HK-2 (cell line): ENCODE data around the gene TFB1M.
"Not testable (repeated sequence)": the region's sequence is repeated elsewhere in the genome, so short reads cannot be mapped to it uniquely, and the experiment has no call there.

ENCODE experiments used
- DNase-seq: peaks from one replicate; pipeline ENCODE4 v3.0.0-alpha.2; 2018; ENCODE audit not compliant: unreplicated experiment

TFB1M gene

DNA sequence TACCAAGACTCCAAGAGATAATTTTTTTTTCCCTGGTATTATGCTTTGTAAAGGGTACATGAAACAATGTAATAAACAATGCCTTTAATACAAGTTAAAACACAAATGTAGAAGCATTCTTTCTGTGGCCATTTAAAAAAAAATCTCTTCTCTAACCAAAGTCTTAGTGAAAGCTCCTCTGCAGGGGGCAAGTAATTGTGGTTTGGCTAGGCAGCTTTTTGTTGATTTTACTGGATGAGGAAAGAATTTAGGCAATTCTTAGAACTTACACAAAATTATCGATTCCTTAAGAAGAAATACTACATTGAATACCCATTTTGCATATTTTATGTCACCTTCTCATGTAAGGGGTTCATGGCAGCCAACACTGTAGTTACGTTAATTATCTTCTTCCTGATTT lies 12.4 kb downstream of the TFB1M start:
- no peak for DNase-seq

DNA sequence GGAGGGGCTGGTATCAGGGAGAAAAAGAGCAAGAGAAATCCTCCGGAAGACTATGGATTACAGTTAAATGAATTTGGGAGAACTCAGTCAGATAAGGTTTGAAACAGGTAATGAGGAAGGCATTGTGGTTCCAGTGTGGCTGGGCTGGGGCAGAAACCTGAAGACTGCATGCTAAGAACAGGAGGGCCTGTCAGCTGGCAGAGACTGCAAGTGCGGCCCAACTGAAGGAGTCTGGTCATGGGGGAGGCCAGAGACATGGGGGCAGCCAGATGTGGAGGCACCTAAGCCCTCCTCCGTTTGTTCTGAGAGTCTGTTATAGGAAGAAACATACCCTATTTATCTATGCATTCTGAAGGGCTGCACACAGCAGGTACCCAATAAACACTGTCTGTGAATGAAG lies 16.6 kb downstream of the TFB1M start:
- no peak for DNase-seq

DNA sequence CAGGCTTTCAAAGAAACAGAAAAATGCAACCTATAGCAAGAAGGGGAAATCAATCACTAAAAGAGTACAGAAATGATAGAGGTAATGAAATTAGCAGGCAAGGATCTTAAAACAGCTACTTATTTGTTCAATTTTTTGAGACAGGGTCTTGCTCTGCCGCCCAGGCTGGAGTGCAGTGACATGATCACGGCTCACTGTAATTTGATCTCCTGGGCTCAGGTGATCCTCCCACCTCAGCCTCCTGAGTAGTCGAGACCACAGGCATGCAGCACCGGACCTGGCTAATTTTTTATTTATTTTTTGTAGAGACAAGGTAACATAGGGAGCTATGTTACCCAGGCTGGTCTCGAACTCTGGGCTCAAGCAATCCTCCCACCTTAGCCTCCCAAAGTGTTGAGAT lies 21.6 kb downstream of the TFB1M start:
- DNase-seq = no peak

DNA sequence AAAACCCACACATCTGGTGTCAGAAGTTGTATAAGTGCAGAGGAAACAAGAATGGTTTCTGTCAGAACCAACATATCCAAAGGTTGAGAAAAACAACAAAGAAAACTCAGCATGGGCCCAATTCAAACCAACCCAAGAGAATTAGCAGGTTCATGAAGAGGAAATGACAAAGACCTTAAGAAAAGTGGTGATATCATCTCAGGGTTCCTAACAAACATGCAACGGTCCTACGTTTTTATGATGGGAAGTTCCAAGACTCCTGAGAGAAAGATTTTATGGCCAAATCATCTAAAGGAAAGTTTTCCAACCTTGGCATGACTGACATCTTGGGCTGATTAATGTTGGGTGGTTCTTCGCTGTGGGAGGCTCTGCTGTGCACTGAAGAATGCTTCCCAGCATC lies 23.0 kb downstream of the TFB1M start:
- no peak for DNase-seq

DNA sequence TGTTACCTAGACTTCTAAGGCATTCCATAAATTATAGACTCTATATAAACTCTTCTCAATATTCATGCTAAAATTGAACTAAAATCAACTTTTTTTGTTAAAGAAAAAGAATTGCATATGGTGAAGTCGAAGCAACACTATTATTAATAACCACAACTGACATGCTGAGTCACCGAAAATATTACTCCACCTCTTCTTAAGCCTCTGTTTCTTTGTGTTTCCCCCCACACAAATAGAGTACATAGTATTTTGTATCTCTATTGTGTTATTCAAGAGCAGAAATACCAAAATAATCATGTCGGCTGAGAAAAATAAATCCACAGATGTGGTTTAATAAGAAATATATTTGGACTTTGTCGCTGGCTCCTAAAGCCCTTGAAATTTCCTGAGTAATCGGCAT lies 23.8 kb downstream of the TFB1M start:
- DNase-seq = no peak

DNA sequence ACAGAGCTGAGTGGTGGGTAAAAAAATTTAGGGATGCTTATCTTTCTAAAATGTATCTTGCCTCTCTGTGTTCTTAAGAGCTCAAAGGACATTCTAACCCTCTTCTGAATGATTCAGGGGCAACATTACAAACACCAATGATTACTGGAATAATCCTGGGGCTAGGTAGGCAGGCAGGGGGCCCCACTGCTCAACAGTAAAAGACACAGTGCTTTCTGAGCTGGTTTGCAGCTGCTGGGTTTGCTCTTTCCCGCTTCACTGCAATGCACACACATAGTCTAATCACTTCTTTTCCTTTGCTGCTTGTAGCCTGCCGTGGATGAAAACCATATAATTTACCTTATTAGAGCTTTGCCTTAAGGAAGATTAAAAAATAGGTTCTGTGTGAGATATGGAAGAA lies 26.5 kb downstream of the TFB1M start:
- DNase-seq = no peak

DNA sequence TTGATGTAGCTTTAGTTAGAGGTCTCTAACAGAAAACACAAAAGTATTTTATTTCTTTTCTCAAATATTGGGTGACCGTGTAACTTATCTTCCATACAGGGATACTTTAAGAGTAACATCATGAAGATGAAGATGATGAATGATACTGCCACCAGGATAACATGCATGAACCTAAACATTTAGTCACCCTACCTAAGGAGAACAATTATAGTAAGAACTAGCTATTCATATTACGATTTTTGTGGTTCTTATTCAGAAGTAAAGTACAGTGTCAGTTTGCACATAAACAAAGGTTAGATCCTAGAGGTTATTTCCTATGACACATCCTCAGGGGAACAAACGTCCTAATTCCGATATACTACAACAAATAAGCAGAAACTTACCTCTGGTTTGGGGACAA lies 29.5 kb downstream of the TFB1M start:
- no peak for DNase-seq

DNA sequence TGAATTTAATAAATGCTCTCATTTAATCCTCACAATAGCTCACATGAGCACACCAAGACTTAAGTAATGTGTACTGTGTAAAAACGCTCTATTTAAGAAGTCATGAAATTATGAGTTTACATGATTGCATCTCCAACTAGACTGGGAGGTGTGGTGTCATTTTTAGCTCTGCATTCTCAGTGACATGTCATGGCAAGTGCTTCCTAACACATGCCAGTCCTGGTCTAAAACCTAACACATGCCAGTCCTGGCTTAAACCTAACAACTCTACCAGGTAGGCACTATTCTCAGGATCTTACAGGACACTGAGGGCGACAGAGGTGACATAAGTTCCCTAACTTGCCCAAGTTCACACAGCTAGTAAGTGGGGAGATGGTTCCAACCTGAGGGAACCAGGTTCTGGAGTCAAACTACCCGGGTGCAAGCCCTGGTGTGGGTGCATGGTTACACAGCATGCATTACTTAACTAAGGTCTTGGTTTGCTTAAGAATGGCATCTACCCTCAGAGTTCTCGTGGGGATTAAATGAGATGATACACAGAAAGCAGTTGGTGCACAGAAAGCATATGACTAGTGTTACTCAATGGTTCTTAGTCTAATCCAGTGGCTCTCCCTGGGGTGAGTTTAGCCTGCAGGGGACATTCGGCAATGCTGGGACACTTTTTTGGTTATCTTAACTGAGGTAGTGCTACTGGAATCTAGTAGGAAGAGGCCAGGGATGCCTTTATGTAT lies 35.8 kb downstream of the TFB1M start:
- DNase-seq = no peak

DNA sequence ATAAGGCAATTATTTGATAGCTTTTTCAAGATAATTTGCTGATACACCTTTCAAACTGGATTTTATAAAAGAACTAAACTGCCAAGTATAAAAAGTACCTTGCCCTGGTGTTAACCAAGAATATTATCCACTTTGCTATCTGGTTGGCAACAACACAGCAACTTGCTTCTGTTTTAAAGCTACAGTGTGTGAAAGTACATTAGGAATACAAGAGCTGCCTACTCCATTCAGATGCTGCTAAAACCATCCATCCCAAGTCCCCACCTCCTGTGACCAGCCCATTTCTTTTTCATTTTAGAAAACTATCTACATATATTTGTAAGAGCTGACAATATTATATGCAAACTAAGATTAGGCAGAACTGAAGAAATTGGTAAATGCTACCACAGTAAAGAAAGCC lies 37.6 kb downstream of the TFB1M start:
- DNase-seq = no peak

DNA sequence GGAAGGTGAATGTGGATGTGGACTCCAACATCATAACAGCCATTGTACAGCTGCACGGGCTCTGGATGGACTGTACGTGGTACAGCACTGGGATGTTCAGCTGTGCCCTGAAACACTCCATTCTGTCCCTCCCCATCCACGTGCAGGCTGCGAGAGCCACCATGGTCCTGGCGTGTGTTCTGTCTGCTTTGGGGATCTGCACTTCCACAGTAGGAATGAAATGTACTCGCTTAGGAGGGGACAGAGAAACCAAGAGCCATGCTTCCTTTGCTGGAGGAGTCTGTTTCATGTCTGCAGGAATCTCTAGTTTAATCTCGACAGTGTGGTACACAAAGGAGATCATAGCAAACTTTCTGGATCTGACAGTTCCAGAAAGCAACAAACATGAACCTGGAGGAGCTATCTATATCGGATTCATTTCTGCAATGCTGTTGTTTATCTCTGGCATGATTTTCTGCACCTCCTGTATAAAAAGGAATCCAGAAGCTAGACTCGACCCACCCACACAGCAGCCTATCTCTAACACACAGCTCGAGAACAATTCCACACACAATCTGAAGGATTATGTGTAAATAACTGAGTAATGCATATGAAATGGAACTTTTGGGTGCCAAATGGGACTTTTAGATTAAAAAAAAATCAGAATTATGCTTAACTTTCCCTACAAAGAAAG lies 38.3 kb downstream of the TFB1M start:
- no peak for DNase-seq

DNA sequence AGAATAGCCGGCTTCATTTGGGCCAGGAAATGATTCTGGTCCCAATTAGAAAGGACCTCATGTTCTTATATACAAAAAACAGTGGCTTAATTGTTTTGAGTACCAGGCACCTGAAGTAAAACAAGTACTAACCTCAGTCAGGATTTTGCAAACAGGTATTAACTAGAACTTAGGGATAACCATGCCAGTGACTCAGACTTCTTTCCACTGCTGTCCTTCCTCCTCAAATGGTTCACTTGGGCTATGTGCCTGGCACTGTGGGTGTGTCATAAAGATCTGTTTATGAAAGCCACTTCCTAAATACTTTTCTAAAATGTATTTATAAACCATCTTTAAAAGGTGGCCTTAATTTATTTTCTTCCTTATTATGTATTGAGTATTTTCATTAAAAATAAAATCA lies 39.8 kb downstream of the TFB1M start:
- no peak for DNase-seq

DNA sequence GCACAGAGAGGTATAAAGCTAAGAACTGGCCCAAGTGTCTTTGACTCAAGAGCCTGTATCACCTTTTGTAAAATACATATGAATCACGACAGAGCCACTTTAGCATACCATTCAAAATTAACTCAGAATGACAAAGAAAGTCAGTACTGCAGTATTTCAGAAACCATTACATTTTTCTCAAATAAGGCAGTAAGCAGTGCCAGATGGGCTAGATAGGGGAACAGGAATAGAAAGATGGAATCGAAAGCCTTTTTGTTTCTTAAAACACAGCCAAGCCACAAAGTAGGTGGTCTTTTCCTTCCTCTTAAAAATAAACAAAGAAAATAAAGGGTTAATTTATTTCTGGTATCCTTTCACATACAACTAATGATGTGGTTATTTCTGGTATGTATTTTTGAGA lies 40.2 kb downstream of the TFB1M start:
- no peak for DNase-seq

DNA sequence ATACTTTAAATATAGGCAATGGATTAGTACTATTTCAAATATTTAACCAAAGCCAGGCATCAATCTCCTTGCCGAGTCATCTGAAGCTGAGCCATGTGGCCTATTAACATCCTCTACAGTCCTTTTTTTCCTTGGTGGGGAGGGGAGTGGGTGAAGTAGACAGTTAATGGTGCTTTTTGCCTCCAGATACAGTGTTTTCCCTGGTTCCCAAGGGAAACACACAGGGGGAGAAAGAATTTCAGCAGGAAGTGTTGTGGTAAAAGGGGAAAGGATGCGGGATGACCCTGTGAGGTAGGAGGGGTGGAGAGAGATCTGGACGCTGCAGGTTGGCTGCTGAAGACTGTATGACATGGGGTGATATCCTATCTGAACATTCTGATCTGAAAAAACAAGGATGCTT lies 40.9 kb downstream of the TFB1M start:
- peak; percentile 28 for DNase-seq

DNA sequence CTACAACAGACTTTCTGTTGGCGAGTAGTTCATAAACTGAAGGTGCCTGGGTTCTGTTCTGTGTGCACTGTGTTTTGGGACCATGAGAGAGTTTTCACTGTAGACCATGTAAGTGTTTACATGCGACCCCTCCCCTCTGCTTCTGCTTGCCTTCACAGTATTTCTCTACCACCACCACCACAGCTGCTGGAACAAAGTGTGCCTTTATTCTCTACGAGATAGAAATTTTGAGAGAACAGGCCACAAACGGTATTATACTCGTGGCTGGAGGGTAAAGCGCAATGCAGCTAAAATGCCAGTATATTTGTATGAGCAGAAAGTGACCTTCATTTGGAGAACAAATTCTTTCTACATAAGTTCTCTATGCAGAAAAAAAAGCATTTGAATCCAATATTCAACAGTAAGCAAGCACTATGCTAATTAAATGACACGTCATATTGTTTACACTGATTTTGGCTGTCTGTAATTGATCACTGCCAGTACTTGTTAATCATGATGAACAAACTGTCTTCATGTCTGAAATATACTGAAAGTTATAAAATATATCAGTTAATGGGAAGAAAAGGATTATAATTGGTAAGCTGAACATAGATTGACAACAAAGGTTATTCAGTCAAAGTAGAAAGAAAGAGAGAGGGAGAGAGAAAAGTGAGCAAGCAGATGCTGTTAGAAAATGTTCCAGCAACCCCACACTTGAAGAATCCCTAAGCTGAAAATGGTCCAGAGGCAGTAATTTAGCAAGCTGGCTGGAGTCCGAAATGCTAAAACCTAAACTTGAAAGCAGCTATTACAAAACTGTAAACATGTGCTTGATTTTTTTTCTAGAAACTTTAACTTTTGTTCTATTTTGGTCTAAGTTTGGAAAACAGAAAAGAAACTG lies 41.7 kb downstream of the TFB1M start:
- no peak for DNase-seq

DNA sequence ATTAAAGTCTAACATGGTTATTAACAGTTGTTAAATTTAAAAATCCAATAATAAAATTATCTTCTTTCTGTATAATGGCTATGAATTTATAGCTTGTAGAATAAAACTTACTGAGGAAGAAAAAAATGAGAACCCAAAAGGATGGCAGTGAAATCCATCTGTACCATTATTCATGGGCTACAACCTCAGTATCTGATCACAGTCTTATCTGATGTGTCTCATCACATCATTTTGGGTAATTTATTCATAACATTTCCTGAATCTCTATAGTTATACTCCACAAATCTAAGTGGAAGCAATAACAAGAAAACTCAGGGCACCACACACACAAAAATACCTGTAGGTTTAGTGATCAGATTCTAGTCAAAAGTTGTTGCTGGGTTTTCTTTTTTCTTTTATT lies 43.1 kb downstream of the TFB1M start:
- no peak for DNase-seq

DNA sequence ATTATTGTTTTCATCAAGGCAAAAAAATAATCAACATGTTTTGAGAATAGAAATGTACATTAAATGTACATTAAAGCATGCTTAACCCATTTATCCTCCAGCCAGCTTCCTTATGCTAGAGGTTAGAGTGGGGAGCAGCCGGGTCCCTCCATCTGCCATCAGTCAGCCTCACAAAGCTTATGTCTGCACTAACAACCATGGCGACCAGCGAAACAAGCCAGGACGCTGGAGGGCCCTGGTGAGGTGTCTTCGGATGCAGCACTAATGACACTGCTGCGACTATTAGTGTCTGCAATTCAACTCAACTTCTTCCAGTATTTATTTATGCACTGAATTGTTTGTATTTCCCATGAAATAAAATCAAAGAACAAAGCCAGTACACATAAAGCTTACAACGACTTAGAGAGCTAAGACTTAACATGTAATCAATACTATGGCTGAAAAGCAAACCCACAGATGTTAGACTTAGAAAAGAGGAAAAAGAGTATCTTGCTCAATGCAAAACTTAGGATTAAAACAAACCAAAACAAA lies 43.7 kb downstream of the TFB1M start:
- DNase-seq = no peak

DNA sequence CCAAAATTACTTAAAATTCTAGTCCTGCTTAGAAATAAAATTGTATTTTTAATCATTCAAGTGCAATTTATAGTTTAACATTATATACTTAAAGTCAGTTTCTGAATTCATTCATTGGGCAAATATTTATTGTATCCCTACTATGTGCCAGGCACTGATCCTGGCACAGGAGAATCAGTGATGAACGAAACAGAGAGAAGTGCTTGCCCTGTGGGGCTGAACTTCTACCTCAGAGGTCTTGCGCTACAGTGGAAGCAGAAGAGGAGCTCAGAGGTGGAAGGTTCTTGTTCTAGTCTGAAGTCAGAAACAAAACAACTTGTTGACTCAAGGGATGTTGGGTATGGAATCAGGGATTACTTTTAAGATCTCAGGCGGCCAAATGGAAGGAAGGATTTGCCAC lies 44.5 kb downstream of the TFB1M start:
- DNase-seq = no peak

DNA sequence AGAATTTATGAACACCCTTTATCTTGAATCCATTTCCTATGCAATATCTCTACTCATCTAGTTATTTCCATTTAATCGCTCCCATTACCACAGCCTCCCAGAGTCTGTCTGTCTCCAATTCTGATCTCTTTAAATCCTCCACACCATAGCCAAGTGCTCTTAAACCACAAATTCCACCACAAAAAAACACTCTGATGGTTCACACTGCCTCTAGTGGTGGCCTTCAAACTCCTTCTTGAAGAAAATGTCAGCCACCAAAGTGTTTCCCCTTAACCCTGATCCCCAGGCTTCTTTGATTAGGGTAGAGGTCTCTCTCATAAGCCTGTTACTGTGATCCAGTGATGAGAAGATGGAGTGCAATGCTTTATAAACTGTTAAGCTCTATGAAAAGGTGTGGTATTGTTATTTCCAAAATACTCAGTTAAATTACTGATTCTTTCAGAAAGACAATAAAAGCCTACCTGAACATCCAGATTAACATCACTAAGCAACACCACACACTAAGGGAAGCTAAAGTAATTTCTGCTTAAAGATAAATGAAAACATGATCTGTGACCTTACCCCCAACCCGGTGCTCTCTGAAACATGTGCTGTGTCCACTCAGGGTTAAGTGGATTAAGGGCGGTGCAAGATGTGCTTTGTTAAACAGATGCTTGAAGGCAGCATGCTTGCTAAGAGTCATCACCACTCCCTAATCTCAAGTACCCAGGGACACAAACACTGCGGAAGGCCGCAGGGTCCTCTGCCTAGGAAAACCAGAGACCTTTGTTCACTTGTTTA lies 46.0 kb downstream of the TFB1M start:
- not testable (repeated sequence) for DNase-seq

DNA sequence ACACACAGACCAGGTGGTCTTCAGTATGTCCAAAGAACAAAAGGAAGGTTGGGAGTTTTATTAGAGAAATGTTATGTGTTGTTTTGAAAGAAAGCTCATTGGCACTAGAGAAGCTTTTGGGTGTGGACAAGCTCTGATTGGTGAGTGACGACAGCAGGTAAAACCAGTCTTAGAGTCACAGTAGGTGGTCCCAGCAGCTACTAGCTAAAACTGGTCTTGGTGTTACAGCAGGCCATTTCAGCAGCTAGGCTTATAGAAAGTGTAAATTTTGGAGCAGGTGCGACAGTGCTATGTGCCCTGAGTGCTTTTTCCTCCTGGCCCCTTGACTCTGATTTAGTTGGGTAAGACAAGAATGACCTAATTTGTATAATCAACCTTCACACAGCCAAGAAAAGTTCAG lies 46.9 kb downstream of the TFB1M start:
- no peak for DNase-seq

DNA sequence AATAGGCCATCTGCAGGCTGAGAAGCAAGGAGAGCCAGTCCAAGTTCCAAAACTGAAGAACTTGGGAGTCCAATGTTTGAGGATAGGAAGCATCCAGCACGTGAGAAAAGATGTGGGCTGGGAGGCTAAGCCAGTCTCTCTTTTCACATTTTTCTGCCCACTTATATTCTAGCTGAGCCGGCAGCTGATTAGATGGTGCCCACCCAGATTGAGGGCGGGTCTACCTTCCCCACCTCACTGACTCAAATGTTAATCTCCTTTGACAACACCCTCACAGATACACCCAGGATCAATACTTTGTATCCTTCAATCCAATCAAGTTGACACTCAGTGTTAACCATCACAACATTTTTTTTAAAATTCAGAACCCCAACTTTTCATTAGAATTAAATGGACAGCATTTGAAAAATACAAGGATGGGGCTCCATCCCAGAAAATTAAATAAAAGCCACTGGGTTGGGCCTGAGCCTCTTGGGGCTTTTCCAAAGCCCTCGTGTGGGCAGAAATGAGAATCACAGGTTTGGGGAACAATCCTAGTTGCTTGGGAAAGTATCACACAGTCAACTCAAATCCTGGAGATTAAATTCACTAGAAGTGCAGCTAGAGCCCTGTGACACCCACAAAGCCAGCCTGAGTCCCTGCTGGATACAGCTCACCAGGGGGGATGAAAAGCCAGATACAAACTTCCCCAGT lies 48.3 kb downstream of the TFB1M start:
- DNase-seq = no peak

DNA sequence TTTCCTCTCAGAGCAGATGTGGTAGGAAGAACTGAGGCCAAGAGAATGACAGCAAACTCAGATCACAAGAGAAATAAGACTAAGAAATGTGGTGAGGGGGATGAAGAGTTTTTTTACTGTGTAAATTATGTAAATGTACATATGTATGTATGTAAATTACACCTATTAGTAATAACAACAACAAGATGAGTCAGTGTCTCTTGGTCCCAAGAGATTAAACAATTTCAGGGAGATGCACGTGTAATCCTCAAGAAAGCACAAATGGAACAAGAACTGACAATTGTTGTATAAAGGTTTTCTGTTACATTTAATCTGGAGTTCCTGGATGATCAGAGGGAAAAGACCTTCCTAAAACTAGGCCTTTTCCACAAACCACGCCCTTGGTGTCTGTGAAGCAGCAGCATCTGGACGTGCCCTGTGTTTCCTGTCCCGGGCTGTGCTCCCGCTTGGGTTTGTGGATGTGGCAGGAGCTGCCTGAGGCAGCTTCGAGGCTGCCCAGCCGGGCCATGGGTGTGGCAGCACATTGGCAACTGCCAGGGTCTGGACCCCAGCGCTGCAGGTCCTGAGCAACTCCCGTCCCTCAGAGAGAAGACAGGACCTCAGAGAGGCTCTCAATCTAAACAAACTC lies 49.5 kb downstream of the TFB1M start:
- DNase-seq = no peak
